ENCODE data around the gene TOLLIP. TPM values are rescaled to one million over a fixed set of nuclear protein-coding genes. Genes with fewer than 3 reads are reported as not detected.

Gene TOLLIP
- total and polyA plus RNA-seq, 2 of the 8 experiments (the other 6 are each of a cell fraction or from before 2014, with no cell fraction given), result 23.7 to 34.7 TPM

DNA sequence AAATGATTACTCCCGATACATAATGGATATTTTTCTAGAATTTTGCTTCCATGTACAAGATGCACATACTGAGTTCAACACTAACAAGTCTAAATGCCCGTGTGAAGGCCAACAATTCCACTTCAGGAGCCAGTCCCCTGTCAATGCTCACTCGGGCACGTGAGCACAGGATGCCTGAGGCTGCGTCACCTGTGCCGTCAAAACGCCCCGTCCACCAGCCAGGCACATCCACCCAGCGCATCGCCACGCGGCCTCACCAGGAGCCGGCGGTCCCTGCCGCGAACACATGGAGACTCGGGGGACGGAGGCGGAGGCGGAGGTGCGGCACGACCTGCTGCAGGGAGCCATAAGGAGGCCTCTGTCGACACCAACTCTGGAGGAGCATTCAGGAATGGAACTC lies 9.8 kb downstream of the TOLLIP start:
- no peak overlapping the region for H3K27ac ChIP-seq (ENCODE audit: low read depth, low read length)
- POLR2A ChIA-PET (ENCODE audit: partially characterized antibody), result interaction anchor here (1.0 kb wide), 1 partner anchor 10 kb away, joined by 5 read pairs; the partner anchor contains the start of gene TOLLIP

More for the DNA sequence above, 9.8 kb downstream of the TOLLIP start:
- peaks cover 18 to 24% of the 10 kb centered on the region in 2 experiments for H4K20me1 ChIP-seq (replicated peaks in 1 of 2; ENCODE audit: control insufficient read depth in 1 of 2, insufficient read depth in 2 of 2, low read length in 2 of 2)
- no peak overlapping the region for H4K8ac ChIP-seq (ENCODE audit: extremely low read depth, insufficient read depth, low read length)
- WGBS, 2 experiments (ENCODE audit: extremely low coverage in 1 of 2, insufficient coverage in 1 of 2, insufficient read length in 1 of 2, insufficient replicate concordance in 2 of 2, low coverage in 1 of 2, low lambda C conversion rate in 2 of 2, missing lambda C conversion rate in 1 of 2), result 95% methylated on average over 19 of the region's 23 CpGs; no CpG with 5 or more reads in 1 of the 2 experiments
- no peak overlapping the region for H2AFZ ChIP-seq (ENCODE audit: low read length)
- H3K79me2 ChIP-seq (ENCODE audit: control insufficient read depth in 1 of 2, insufficient read depth in 2 of 2, low read length in 2 of 2), result peaks cover 3 to 59% of the 10 kb centered on the region in 2 experiments; a peak in 3 of 4 replicates
- no peak overlapping the region for H3K14ac ChIP-seq (ENCODE audit: insufficient read length)
- H3K4ac ChIP-seq (replicated peaks; ENCODE audit: insufficient read length, low read depth, low read length), result no peak overlapping the region
- H3K9ac ChIP-seq (replicated peaks in 1 of 4; ENCODE audit: extremely low read depth in 1 of 4, low read depth in 3 of 4, low read length in 3 of 4), result no peak overlapping the region
- no peaks in the 10 kb centered on the region for H3K23me2 ChIP-seq (ENCODE audit: low read depth, low read length)
- H3K23ac ChIP-seq (ENCODE audit: insufficient read length), result no peak overlapping the region
- peak in 1 of 2 experiments; percentile 39 for DNase-seq (ENCODE audit: low read depth in 1 of 2, low spot score in 2 of 2)
- peaks cover 0 to 5% of the 10 kb centered on the region in 2 experiments; a peak in 1 of 4 replicates for H3K9me3 ChIP-seq (ENCODE audit: insufficient read depth in 2 of 2, low read depth in 1 of 2, low read length in 1 of 2)
- CTCF ChIA-PET (ENCODE audit: partially characterized antibody), result interaction anchor here (0.8 to 0.9 kb wide), 2 partner anchors 74 to 152 kb away, joined by 3 read pairs; no protein-coding TSS in a partner anchor
- TF ChIP-seq EGR1 (IDR thresholded peaks at IDR 0.05; ENCODE audit: borderline replicate concordance, low read depth, low read length), result no peak
- no peak for TF ChIP-seq POLR2A (IDR thresholded peaks at IDR 0.05; ENCODE audit: control extremely low read depth in 1 of 2, low read depth in 2 of 2, low read length in 2 of 2)
- FAIRE-seq, result no peak
- no peak overlapping the region for H3K56ac ChIP-seq (replicated peaks; ENCODE audit: insufficient read length, low read depth, low read length)
- H4K5ac ChIP-seq (ENCODE audit: insufficient read length, low read depth, low read length), result no peak overlapping the region
- H3K4me3 ChIP-seq (ENCODE audit: extremely low read depth in 1 of 4, insufficient read depth in 2 of 4, low read depth in 3 of 4, low read length in 4 of 4), result no peak overlapping the region
- peaks cover 19% of the 10 kb centered on the region for H3K79me1 ChIP-seq (ENCODE audit: low read depth, low read length)
- H2BK120ac ChIP-seq (replicated peaks; ENCODE audit: low read depth, low read length), result no peak overlapping the region
- no peak overlapping the region for H2BK20ac ChIP-seq (ENCODE audit: low read length)
- H3K36me3 ChIP-seq (ENCODE audit: control insufficient read depth in 2 of 4, insufficient read depth in 4 of 4, low read length in 3 of 4), result peaks cover 0 to 6% (median 0%) of the 10 kb centered on the region in 4 experiments; a peak in 2 of 8 replicates
- no peak overlapping the region for H3K4me2 ChIP-seq (ENCODE audit: insufficient read depth in 1 of 2, low read depth in 2 of 2, low read length in 2 of 2)
- no peaks in the 10 kb centered on the region for H3K27me3 ChIP-seq (replicated peaks in 1 of 4; ENCODE audit: control insufficient read depth in 3 of 4, extremely low read depth in 1 of 4, insufficient read depth in 3 of 4, low read length in 3 of 4)
- no peak overlapping the region for H3K18ac ChIP-seq (ENCODE audit: extremely low read depth, low read length)
- H2BK12ac ChIP-seq (ENCODE audit: low read depth, low read length), result no peak overlapping the region
- H3K4me1 ChIP-seq (replicated peaks in 1 of 4; ENCODE audit: control insufficient read depth in 3 of 4, insufficient read depth in 4 of 4, low read length in 3 of 4), result peaks cover 0 to 9% (median 0%) of the 10 kb centered on the region in 4 experiments; a peak in 3 of 7 replicates
- H4K91ac ChIP-seq (replicated peaks; ENCODE audit: insufficient read length, low read length), result no peak overlapping the region
- H2AK5ac ChIP-seq (ENCODE audit: low read depth, low read length), result no peak overlapping the region
- no peak overlapping the region for H2BK5ac ChIP-seq (ENCODE audit: low read depth, low read length)
- no peak overlapping the region for H2BK15ac ChIP-seq (ENCODE audit: low read length)
